HepG2 (cell line): Measurements from ENCODE around the gene LMOD1. TPM values are rescaled to one million over a fixed set of nuclear protein-coding genes. Genes with fewer than 3 reads are reported as not detected.

ENCODE experiments used
- DMAP1 ChIP-seq: IDR thresholded peaks from 2 replicates; pipeline ENCODE4 v1.6.1; 2016
- FOXM1 ChIP-seq: sonication (generic); formaldehyde crosslinking; IDR thresholded peaks from 2 replicates; pipeline ENCODE4 v1.5.0; 2020; ENCODE audit warnings: missing genetic modification reagents
- IRX3 ChIP-seq: sonication (generic); formaldehyde crosslinking; IDR thresholded peaks from 2 replicates; pipeline ENCODE4 v1.8.1; 2023; ENCODE audit warnings: mild to moderate bottlenecking, low read depth, missing genetic modification reagents, borderline replicate concordance
- KMT2A ChIP-seq: sonication (generic); formaldehyde crosslinking; IDR thresholded peaks from 2 replicates; pipeline ENCODE4 v1.4.0; 2020; ENCODE audit warnings: missing genetic modification reagents
- MLXIP ChIP-seq: sonication (generic); formaldehyde crosslinking; IDR thresholded peaks from 2 replicates; pipeline ENCODE4 v1.9.0; 2021; ENCODE audit warnings: missing genetic modification reagents, borderline replicate concordance
- MYC ChIP-seq: sonication (generic); formaldehyde crosslinking; IDR thresholded peaks from 2 replicates; pipeline ENCODE4 v1.9.0; 2021; ENCODE audit warnings: missing genetic modification reagents, borderline replicate concordance
- SMAD1 ChIP-seq: sonication (generic); formaldehyde crosslinking; IDR thresholded peaks from 2 replicates; pipeline ENCODE4 v1.4.0; 2020; ENCODE audit warnings: missing genetic modification reagents, low read depth, mild to moderate bottlenecking, borderline replicate concordance
- ZFP36L1 ChIP-seq: sonication (generic); formaldehyde crosslinking; IDR thresholded peaks from 2 replicates; pipeline ENCODE4 v1.8.0; 2022; ENCODE audit warnings: mild to moderate bottlenecking, missing genetic modification reagents, moderate library complexity
- ZNF317 ChIP-seq: sonication (generic); formaldehyde crosslinking; IDR thresholded peaks from 2 replicates; pipeline ENCODE4 v1.5.0; 2020; ENCODE audit warnings: mild to moderate bottlenecking, missing genetic modification reagents
- ZNF333 ChIP-seq: sonication (generic); formaldehyde crosslinking; IDR thresholded peaks from 2 replicates; pipeline ENCODE4 v1.4.0; 2020; ENCODE audit warnings: mild to moderate bottlenecking, missing genetic modification reagents, borderline replicate concordance
- ZNF607 ChIP-seq: sonication (generic); formaldehyde crosslinking; IDR thresholded peaks from 2 replicates; pipeline ENCODE4 v1.5.1; 2020; ENCODE audit warnings: missing genetic modification reagents, mild to moderate bottlenecking, borderline replicate concordance
- ZNF709 ChIP-seq: sonication (generic); formaldehyde crosslinking; IDR thresholded peaks from 2 replicates; pipeline ENCODE4 v1.5.0; 2020; ENCODE audit warnings: mild to moderate bottlenecking, missing genetic modification reagents
- ZNF713 ChIP-seq: sonication (generic); formaldehyde crosslinking; IDR thresholded peaks from 2 replicates; pipeline ENCODE4 v1.4.0; 2020; ENCODE audit warnings: mild to moderate bottlenecking, missing genetic modification reagents
- ZSCAN21 ChIP-seq: sonication (generic); formaldehyde crosslinking; IDR thresholded peaks from 2 replicates; pipeline ENCODE4 v1.8.0; 2022; ENCODE audit warnings: mild to moderate bottlenecking, missing genetic modification reagents, moderate library complexity, borderline replicate concordance
- polyA plus RNA-seq, 8 experiments: library from polyadenylated mRNA; depleted of rRNA in 3 of 8; stranded (reverse) in 7 of 8; unstranded in 1 of 8; fragments of >200 nt; fragmentation: Illumina TruSeq in 4 of 8; extraction: Trizol in 4 of 8; gene quantifications; 2 replicates each; pipeline versions ENCODE4 v1.2.1 to v1.2.3, GENCODE V29; 2011 to 2016; ENCODE audit warnings: low read depth in 4 of 8, missing spikeins in 1 of 8, mixed read lengths in 1 of 8; ENCODE audit not compliant: insufficient read depth in 1 of 8
- total RNA-seq, 5 experiments: library from RNA; depleted of rRNA; stranded (reverse); fragments of >200 nt; fragmentation: Illumina TruSeq; extraction: Trizol; gene quantifications; 2 replicates each; pipeline ENCODE4 v1.2.3, GENCODE V29; 2016; ENCODE audit warnings: low read depth in 1 of 5
- TF ChIP-seq, protein P1 (sequence below): conservative IDR thresholded peaks from 2 replicates; pipeline ENCODE4 v1.6.1; 2018; ENCODE audit warnings: missing genetic modification reagents
- TF ChIP-seq, protein P2 (sequence below): sonication (generic); formaldehyde crosslinking; IDR thresholded peaks from 2 replicates; pipeline ENCODE4 v1.4.0; 2020; ENCODE audit warnings: missing genetic modification reagents
- TF ChIP-seq, protein P3 (sequence below), 2 experiments: sonication (generic) in 1 of 2; formaldehyde crosslinking in 1 of 2; IDR thresholded peaks; 2 replicates each; pipeline versions ENCODE4 v1.4.0 to v1.6.1; 2016 to 2020; ENCODE audit warnings: borderline replicate concordance in 1 of 2, low read depth in 1 of 2, mild to moderate bottlenecking in 1 of 2, missing genetic modification reagents in 1 of 2
- TF ChIP-seq, protein P4 (sequence below): IDR thresholded peaks from 2 replicates; pipeline ENCODE4 v1.6.1; 2016; ENCODE audit warnings: missing genetic modification reagents, missing compliant biosample characterization

LMOD1 gene
- total and polyA plus RNA-seq, 2 of the 13 experiments (the other 11 are each of a cell fraction or from before 2014, with no cell fraction given), result not detected

DNA sequence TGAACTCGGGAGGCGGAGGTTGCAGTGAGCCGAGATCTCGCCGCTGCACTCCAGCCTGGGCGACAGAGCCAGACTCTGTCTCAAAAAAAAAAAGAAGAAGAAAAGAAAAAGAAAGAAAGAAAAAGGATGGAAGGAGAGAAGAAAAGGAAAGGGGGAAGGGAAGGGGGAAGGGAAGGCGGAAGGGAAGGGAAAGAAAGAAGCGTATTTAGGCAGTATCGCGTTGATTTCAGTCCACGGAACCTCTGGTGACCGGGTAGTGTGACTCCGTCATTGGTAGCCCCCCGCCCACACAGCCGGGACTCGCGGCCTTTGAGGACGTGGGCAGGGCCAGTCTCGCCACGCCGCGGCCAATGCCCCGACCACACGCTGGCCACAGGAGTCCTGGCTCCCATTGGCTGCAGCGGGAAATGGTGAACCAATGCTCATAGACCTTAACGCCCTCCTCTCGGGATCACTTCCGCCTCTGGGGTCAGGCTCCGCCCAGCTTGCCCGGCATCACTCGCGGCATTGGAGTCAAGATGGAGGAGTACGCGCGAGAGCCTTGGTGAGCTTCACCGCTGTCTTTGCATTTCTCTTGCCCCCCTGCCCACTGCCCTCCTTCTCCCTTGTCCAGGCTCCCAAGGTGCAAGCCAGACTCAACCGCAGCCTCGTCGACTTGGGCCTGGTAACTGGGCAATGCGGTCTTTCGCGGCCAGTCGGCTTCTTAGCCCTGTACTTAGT, 8.8 kb upstream of the LMOD1 start, which contains the start of gene TIMM17A (continued):
- TF ChIP-seq, protein P1, sequence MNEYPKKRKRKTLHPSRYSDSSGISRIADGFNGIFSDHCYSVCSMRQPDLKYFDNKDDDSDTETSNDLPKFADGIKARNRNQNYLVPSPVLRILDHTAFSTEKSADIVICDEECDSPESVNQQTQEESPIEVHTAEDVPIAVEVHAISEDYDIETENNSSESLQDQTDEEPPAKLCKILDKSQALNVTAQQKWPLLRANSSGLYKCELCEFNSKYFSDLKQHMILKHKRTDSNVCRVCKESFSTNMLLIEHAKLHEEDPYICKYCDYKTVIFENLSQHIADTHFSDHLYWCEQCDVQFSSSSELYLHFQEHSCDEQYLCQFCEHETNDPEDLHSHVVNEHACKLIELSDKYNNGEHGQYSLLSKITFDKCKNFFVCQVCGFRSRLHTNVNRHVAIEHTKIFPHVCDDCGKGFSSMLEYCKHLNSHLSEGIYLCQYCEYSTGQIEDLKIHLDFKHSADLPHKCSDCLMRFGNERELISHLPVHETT (CRISPR knock-in tag), result no peak
- TF ChIP-seq, protein P2, sequence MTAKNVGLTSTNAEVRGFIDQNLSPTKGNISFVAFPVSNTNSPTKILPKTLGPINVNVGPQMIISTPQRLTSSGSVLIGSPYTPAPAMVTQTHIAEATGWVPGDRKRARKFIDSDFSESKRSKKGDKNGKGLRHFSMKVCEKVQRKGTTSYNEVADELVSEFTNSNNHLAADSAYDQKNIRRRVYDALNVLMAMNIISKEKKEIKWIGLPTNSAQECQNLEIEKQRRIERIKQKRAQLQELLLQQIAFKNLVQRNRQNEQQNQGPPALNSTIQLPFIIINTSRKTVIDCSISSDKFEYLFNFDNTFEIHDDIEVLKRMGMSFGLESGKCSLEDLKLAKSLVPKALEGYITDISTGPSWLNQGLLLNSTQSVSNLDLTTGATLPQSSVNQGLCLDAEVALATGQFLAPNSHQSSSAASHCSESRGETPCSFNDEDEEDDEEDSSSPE (CRISPR knock-in tag), result 0 out of 2 replicates have a peak, but pooled peaks have one; percentile 46
- TF ChIP-seq ZNF317 (CRISPR knock-in tag), result peak; percentile 72
- TF ChIP-seq SMAD1 (CRISPR knock-in tag), result peak; percentile 68; the same call in 1 of the 2 replicates
- no peak for TF ChIP-seq MLXIP (CRISPR knock-in tag)
- TF ChIP-seq ZFP36L1, result peak; percentile 63; the same call in 1 of the 2 replicates
- peak; percentile 93 for TF ChIP-seq KMT2A (CRISPR knock-in tag)
- TF ChIP-seq ZNF607 (CRISPR knock-in tag), result peak; percentile 37; the same call in 1 of the 2 replicates
- no peak for TF ChIP-seq IRX3 (CRISPR knock-in tag)
- TF ChIP-seq ZNF333 (CRISPR knock-in tag), result peak; percentile 57; the same call in 1 of the 2 replicates
- no peak for TF ChIP-seq ZNF713
- peak; percentile 52 for TF ChIP-seq ZNF709
- peak; percentile 89 for TF ChIP-seq MYC (CRISPR knock-in tag)
- TF ChIP-seq, protein P3, sequence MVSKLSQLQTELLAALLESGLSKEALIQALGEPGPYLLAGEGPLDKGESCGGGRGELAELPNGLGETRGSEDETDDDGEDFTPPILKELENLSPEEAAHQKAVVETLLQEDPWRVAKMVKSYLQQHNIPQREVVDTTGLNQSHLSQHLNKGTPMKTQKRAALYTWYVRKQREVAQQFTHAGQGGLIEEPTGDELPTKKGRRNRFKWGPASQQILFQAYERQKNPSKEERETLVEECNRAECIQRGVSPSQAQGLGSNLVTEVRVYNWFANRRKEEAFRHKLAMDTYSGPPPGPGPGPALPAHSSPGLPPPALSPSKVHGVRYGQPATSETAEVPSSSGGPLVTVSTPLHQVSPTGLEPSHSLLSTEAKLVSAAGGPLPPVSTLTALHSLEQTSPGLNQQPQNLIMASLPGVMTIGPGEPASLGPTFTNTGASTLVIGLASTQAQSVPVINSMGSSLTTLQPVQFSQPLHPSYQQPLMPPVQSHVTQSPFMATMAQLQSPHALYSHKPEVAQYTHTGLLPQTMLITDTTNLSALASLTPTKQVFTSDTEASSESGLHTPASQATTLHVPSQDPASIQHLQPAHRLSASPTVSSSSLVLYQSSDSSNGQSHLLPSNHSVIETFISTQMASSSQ (IDR thresholded peaks at IDR 0.05; ENCODE audit: low read depth), result no peak
- TF ChIP-seq, protein P3 (CRISPR knock-in tag; IDR thresholded peaks at IDR 0.05; ENCODE audit: borderline replicate concordance), result peak; percentile 31; the same call in 1 of the 2 replicates
- TF ChIP-seq, protein P4, sequence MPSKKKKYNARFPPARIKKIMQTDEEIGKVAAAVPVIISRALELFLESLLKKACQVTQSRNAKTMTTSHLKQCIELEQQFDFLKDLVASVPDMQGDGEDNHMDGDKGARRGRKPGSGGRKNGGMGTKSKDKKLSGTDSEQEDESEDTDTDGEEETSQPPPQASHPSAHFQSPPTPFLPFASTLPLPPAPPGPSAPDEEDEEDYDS, result peak; percentile 94
- no peak for TF ChIP-seq FOXM1 (CRISPR knock-in tag)
- TF ChIP-seq DMAP1 (CRISPR knock-in tag), result peak; percentile 92
- peak; percentile 78 for TF ChIP-seq ZSCAN21 (CRISPR knock-in tag)
